Stimulated activated CD8-positive, alpha-beta memory T cell treated with anti-CD3 and anti-CD28 coated beads, Interleukin-12 subunit alpha, Interleukin-12 subunit beta, amount 100 ng/mL, for 24 hours (primary cell): ENCODE results near the gene MPND.
"Not testable (repeated sequence)": the region's sequence is repeated elsewhere in the genome, so short reads cannot be mapped to it uniquely, and the experiment has no call there.

ENCODE experiments used
- DNase-seq: peaks from one replicate; pipeline ENCODE4 v3.0.0-alpha.2; 2020; ENCODE audit errors: extremely low read depth

The MPND gene

GRCh38 chr19:4349225-4349624, 5.9 kb downstream of the MPND start:
- not testable (repeated sequence) for DNase-seq

GRCh38 chr19:4350111-4350510, 6.7 kb downstream of the MPND start:
- DNase-seq, result no peak

GRCh38 chr19:4350726-4351125, 7.4 kb downstream of the MPND start:
- DNase-seq, result no peak

- DNase-seq, result no peak
Observed at GRCh38 chr19:4352701-4353121, 9.3 kb downstream of the MPND start.

- DNase-seq, result no peak
Observed at GRCh38 chr19:4354282-4354681, 10.9 kb downstream of the MPND start.

GRCh38 chr19:4354897-4355296, 11.5 kb downstream of the MPND start:
- no peak for DNase-seq

- DNase-seq, result no peak
Observed at GRCh38 chr19:4357095-4357797, 13.9 kb downstream of the MPND start.

- no peak for DNase-seq
Observed at GRCh38 chr19:4357921-4358326, 14.6 kb downstream of the MPND start.

- no peak for DNase-seq
Observed at GRCh38 chr19:4358709-4359626, 15.6 kb downstream of the MPND start.

GRCh38 chr19:4359627-4360000, 16.3 kb downstream of the MPND start:
- DNase-seq, result no peak

- no peak for DNase-seq
Observed at GRCh38 chr19:4360081-4360569, 16.8 kb downstream of the MPND start.

- DNase-seq, result no peak
Observed at GRCh38 chr19:4360641-4361151, 17.3 kb downstream of the MPND start.

GRCh38 chr19:4361152-4362046, 18.0 kb downstream of the MPND start:
- no peak for DNase-seq

- DNase-seq, result no peak
Observed at GRCh38 chr19:4362101-4362828, 18.9 kb downstream of the MPND start.

- DNase-seq, result no peak
Observed at GRCh38 chr19:4362831-4363545, 19.6 kb downstream of the MPND start.

- no peak for DNase-seq
Observed at GRCh38 chr19:4363571-4364304, 20.4 kb downstream of the MPND start.

GRCh38 chr19:4365341-4365740, 22.0 kb downstream of the MPND start:
- no peak for DNase-seq

GRCh38 chr19:4365791-4366665, 22.7 kb downstream of the MPND start:
- no peak for DNase-seq
